ENCODE data around the gene NAV1. TPM values are rescaled to one million over a fixed set of nuclear protein-coding genes. Genes with fewer than 3 reads are reported as not detected.

Gene NAV1
- polyA plus RNA-seq, 1 experiment, result 21.6 TPM

GRCh38 chr1:201565024-201565730 lies 26.2 kb downstream of the NAV1 start:
- CTCF ChIA-PET, result interaction anchor here (14.3 kb wide), 1 partner anchor 142 kb away, joined by 269 read pairs; no protein-coding TSS in a partner anchor
- H3K27me3 ChIP-seq (ENCODE audit: control insufficient read depth, insufficient read depth, low read length), result no peaks in the 10 kb centered on the region
- TF ChIP-seq CTCF (IDR thresholded peaks at IDR 0.05; ENCODE audit: insufficient read depth, low read depth, low read length), result no peak
- POLR2A ChIA-PET, result no interaction called here
- H3K36me3 ChIP-seq (ENCODE audit: control insufficient read depth, insufficient read depth, low read length), result peaks cover 5% of the 10 kb centered on the region
- H3K4me3 ChIP-seq (ENCODE audit: low read depth, low read length), result no peak overlapping the region
- DNase-seq (ENCODE audit: low read depth), result no peak

GRCh38 chr1:201565771-201566528 lies 27.0 kb downstream of the NAV1 start:
- ChIA-PET POLR2A (no interaction called here), CTCF (interaction anchor here (1.0 to 14.3 kb wide), 2 partner anchors 141 to 218 kb away, joined by 3 to 269 read pairs; no protein-coding TSS in a partner anchor)
- DNase-seq (ENCODE audit: low read depth), result no peak
- no peak for TF ChIP-seq CTCF (IDR thresholded peaks at IDR 0.05; ENCODE audit: insufficient read depth, low read depth, low read length)
- Histone ChIP-seq H3K4me3 (ENCODE audit: low read depth, low read length) (no peak overlapping the region), H3K27me3 (ENCODE audit: control insufficient read depth, insufficient read depth, low read length) (no peaks in the 10 kb centered on the region), H3K36me3 (ENCODE audit: control insufficient read depth, insufficient read depth, low read length) (peaks cover 6% of the 10 kb centered on the region)

- DNase-seq (ENCODE audit: low read depth), result no peak
- CTCF ChIA-PET, result interaction anchor here (0.6 to 14.3 kb wide), 3 partner anchors 44 to 219 kb away, joined by 3 to 269 read pairs (median 3); no protein-coding TSS in a partner anchor
- no peak overlapping the region for H3K4me3 ChIP-seq (ENCODE audit: low read depth, low read length)
- H3K36me3 ChIP-seq (ENCODE audit: control insufficient read depth, insufficient read depth, low read length), result peaks cover 6% of the 10 kb centered on the region
- TF ChIP-seq CTCF (IDR thresholded peaks at IDR 0.05; ENCODE audit: insufficient read depth, low read depth, low read length), result no peak
- H3K27me3 ChIP-seq (ENCODE audit: control insufficient read depth, insufficient read depth, low read length), result no peaks in the 10 kb centered on the region
- POLR2A ChIA-PET, result interaction anchor here (0.6 kb wide), 1 partner anchor 14 kb away, joined by 3 read pairs; no protein-coding TSS in a partner anchor
Observed at GRCh38 chr1:201566529-201566823, 27.5 kb downstream of the NAV1 start.

- no peak overlapping the region for H3K4me3 ChIP-seq (ENCODE audit: low read depth, low read length)
- POLR2A ChIA-PET, result interaction anchor here (0.6 kb wide), 1 partner anchor 14 kb away, joined by 3 read pairs; no protein-coding TSS in a partner anchor
- no peak for DNase-seq (ENCODE audit: low read depth)
- peaks cover 6% of the 10 kb centered on the region for H3K36me3 ChIP-seq (ENCODE audit: control insufficient read depth, insufficient read depth, low read length)
- H3K27me3 ChIP-seq (ENCODE audit: control insufficient read depth, insufficient read depth, low read length), result no peaks in the 10 kb centered on the region
- TF ChIP-seq CTCF (IDR thresholded peaks at IDR 0.05; ENCODE audit: insufficient read depth, low read depth, low read length), result no peak
- CTCF ChIA-PET, result interaction anchor here (0.6 to 14.3 kb wide), 3 partner anchors 43 to 219 kb away, joined by 3 to 269 read pairs (median 3); no protein-coding TSS in a partner anchor
Observed at GRCh38 chr1:201566933-201567801, 28.2 kb downstream of the NAV1 start.

All from BJ (cell line).